Measurements from ENCODE around the gene SH3GLB2. TPM values are rescaled to one million over a fixed set of nuclear protein-coding genes. Genes with fewer than 3 reads are reported as not detected.
"Not testable (repeated sequence)": the region's sequence is repeated elsewhere in the genome, so short reads cannot be mapped to it uniquely, and the experiment has no call there.

SH3GLB2 gene
- total RNA-seq, 1 donor from 2014 or later, result 43.2 TPM

DNA sequence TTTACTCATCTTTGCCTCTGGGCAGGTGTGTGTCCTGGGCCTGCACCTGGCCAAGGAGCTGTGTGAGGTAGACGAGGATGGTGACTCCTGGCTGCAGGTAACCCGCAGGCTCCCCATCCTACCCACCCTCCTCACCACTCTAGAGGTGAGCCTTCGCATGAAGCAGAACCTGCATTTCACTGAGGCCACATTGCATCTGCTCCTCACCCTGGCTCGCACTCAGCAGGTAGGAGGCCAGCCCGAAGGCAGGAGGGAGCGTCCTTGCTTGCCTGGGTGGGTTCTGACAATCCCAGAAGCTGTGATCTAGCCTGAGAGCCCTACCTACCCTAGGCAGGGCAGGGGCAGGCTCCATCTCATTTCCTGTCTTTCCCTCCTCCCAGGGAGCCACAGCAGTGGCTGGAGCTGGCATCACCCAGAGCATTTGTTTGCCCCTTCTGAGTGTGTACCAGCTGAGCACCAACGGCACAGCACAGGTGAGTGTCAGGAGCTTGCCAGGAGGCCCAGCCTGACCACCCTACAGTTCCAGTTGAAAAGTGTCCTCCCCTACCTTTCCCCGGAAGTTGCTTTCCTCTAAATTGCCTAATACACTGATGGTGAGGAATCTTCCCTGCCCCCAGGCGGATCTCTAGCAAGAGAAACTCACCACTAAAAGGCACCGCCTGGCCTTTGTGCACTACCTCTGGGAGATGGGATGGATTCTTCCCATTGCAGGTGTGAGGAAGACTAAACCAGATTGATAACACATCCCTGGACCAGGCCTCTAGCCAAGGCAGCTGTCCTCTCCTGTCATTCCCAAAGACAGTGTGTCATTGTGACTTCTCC lies 26.4 kb downstream of the SH3GLB2 start:
- DNase-seq (ENCODE audit: low spot score), result no peak

DNA sequence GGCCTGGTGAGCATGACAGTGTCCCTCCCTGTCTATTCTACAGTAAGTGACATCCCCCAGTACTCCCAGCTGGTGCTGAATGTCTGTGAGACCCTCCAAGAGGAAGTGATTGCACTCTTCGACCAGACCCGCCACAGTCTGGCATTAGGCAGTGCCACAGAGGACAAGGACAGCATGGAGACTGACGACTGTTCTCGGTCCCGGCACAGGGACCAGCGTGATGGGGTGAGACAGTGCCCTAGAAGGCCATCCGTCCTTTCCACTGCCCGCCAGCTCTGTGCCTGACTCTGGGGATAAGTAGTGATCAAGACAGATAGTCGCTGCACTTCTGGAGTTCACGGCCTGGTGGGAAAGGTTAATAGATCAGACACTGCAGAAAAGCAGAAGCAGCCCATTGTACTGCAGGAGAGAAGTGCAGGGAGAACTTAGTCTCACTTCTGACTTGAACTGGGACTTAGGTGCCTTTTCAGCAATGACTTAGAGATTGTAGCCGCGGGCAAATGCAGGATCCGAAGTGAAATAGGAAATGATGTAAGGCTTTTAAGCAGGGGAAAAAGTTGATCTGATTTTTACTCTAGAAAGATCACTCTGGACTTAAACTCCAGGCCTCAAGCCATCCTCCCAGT lies 28.4 kb downstream of the SH3GLB2 start:
- no peak for DNase-seq (ENCODE audit: low spot score)

DNA sequence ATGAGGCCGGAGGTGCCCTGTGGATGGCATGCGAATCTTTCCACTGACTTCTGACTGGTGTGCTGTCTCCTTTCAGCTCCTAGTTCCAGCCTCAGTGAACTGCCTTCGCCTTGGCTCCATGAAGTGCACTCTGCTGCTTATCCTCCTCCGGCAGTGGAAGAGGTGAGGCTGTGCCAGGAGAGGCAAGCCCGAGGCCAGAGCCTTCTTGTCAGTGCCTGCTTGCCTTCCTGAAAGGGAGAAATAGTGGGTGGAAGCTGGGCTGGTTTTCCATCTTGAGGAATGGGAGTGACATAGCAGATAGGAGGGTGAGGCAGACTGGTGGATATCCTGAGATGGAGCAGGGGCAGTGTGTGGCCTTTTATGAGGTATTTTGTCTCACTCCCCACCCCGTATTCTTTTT lies 29.7 kb downstream of the SH3GLB2 start:
- DNase-seq (ENCODE audit: low spot score), result no peak

DNA sequence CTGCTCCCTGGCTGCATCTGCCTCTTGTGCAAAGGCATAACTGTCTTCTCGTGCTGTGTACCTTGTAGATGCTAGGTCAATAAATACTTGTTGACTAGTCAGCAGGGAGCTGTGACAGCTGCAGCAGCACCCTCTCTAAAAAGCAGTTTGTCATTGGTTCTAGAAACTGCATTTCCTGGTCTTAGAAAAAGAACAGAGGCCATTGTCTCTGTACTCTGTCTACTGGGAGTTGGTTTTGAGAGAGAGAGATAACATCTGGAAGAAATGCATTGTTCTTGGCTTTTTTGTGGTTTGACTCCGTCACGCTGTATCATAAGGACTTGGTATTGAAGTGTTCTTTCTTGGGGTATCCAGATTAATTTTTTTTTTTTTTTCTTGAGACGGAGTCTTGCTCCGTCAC lies 32.3 kb downstream of the SH3GLB2 start:
- no peak for DNase-seq (ENCODE audit: low spot score)

DNA sequence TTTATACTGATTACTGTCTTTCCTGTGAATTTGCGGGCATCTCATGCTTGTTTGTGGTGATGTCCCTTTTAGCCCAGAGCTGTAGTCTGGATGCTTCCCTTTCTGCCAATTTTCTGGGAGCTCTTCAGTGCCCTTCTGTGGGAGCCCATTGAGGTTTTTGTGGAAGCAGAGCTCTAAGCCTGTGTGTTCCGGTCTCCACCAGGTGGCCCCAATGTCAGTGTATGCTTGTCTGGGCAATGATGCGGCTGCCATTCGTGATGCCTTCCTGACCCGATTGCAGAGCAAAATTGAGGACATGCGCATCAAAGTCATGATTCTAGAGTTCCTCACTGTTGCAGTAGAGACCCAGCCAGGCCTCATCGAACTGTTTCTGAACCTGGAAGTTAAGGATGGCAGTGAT lies 35.1 kb downstream of the SH3GLB2 start:
- no peak for DNase-seq (ENCODE audit: low spot score)

DNA sequence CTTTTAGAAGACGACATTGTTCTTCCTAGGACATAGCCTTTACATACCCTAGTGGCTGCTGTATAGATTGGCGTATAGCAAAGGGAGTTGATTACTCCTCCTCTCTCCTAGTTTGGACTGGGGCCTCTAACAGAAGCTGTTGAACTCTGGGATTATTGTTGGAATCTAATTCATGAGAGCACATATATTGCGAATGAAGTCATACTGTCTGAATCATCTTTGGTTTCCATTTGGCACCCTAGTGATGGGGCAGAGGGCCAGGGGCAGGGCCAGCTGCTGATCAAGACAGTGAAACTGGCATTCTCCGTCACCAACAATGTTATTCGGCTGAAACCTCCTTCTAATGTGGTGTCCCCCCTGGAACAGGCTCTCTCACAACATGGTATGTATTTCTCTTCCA lies 40.3 kb downstream of the SH3GLB2 start:
- no peak for DNase-seq (ENCODE audit: low spot score)

DNA sequence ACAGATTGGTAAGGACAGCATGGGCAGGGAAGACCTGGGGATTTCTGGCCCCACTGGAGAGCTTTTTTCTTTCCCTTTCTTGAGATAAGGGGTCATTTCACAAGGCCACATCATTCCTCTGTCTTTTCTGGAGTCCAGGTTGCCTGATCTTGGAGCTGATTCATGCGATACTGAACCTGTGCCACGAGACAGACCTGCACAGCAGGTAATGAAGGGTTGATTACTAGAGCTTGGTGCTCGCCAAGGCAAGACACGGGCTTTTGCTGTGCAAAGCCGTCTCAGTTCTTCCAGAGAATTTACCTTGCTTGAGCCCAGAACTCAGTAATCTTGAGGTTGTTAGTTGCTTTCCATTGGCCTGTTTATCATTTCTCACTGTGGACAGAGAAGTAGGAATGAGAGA lies 41.5 kb downstream of the SH3GLB2 start:
- no peak for DNase-seq (ENCODE audit: low spot score)

DNA sequence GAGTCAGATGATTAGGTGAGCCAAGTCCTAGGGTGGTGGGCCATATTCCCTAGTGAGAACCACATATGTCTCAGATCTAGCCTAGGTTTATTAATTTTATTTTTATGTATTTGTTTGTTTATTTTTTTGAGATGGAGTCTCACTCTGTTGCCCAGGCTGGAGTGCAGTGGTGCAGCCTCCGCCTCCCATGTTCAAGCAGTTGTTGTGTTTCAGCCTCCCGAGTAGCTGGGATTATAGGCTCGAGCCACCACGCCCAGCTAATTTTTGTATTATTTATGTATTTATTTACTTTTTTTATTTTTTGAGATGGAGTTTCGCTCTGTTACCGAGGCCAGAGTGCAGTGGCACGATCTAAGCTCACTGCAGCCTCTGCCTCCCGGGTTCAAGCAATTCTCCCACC lies 44.6 kb downstream of the SH3GLB2 start:
- no peak for DNase-seq (ENCODE audit: low spot score)

DNA sequence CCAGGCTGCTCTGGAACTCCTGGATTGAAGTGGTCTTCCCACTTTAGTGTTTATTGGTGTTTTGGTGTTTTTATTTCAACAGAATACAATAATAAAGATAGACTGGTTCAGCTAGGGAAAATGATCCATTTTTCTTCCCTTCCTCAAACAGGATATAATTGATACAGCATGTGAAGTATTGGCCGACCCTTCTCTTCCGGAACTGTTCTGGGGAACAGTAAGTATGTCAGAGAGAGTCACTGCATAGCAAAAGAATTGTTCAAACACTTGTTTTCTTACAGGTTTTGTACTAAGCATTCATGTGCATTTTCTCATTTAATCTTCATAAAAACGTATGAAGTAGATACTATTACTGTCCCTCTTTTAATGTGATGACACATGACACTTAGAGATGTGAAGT lies 49.0 kb downstream of the SH3GLB2 start:
- DNase-seq (ENCODE audit: low spot score), result no peak

DNA sequence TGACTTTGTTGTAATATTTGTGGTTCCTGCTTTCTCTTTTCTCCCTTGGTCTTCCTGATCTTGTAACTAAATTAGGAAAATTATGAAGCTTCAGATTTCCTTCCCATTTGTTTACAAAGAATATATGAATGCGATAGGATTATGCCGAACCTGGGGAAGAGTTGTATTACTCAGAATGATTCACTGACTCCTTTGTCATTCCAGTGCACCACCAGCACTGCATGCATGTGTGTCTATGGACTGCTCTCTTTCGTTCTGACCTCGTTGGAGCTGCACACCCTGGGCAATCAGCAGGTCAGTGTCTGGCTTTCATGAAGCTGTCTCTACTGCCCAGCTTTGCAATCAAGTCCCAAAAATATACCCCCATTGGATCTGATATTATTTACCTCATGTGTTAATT lies 55.2 kb downstream of the SH3GLB2 start:
- DNase-seq (ENCODE audit: low spot score), result no peak

DNA sequence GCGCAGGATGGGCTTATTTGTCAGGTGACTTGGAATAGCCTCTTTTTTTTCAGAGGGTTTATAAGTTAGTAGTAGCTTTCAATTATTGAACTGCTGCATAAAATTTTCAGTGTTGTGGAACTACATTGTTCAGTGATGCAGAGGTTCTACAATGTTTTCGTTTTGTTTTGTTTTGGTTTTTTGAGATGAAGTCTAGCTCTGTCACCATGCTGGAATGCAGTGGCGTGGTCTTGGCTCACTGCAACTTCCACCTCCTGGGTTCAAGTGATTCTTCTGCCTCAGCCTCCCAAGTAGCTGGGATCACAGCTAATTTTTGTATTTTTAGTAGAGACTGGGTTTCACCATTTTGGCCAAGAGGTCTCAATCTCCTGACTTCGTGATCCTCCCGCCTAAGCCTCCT lies 58.6 kb downstream of the SH3GLB2 start:
- DNase-seq (ENCODE audit: low spot score), result no peak

DNA sequence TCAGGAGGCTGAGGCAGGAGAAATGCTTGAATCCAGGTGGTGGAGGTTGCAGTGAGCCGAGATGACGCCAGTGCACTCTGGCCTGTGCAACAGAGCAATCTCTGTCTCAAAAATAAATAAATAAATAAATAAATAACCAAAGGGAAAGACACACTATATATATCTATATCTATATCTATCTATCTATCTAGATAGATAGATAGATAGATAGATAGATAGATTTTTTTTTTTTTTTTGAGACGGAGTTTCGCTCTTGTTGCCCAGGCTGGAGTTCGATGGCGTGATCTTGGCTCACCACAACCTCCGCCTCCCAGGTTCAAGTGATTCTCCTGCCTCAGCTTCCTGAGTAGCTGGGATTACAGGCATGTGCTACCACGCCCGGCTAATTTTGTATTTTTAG lies 66.7 kb downstream of the SH3GLB2 start:
- not testable (repeated sequence) for DNase-seq (ENCODE audit: low spot score)

Other genes with a start within 250 kb of the SH3GLB2 start
- gene TBC1D13, start 241.1 kb downstream of the SH3GLB2 start, total RNA-seq, result 28.3 TPM
- 18.3 TPM for gene ENDOG, start 209.8 kb downstream of the SH3GLB2 start, total RNA-seq
- 35.0 TPM for gene SPOUT1, start 198.5 kb downstream of the SH3GLB2 start, total RNA-seq
- gene KYAT1, start 146.4 kb downstream of the SH3GLB2 start, total RNA-seq, result 3.8 TPM
- gene LRRC8A, start 146.2 kb downstream of the SH3GLB2 start, total RNA-seq, result 40.5 TPM
- gene PHYHD1, start 107.3 kb downstream of the SH3GLB2 start, total RNA-seq, result 13.6 TPM
- gene DOLK, start 80.7 kb downstream of the SH3GLB2 start, total RNA-seq, result 16.7 TPM
- gene NUP188, start 80.6 kb downstream of the SH3GLB2 start, total RNA-seq, result 50.6 TPM
- gene MIGA2, start 8.3 kb upstream of the SH3GLB2 start, total RNA-seq, result 17.3 TPM
- gene DOLPP1, start 52.8 kb upstream of the SH3GLB2 start, total RNA-seq, result 10.4 TPM
- gene CRAT, start 82.5 kb upstream of the SH3GLB2 start, total RNA-seq, result 65.7 TPM
- gene PTPA, start 83.1 kb upstream of the SH3GLB2 start, total RNA-seq, result 61.9 TPM
- 13.8 TPM for gene IER5L, start 149.9 kb upstream of the SH3GLB2 start, total RNA-seq

Data from mesenteric fat pad (tissue), 1 donor.